Tibial nerve (tissue), 3 donors: Measurements from ENCODE around the gene CD244.

Experiments used
- POLR2A ChIP-seq, 2 donors: fragments of 450-650 bp; IDR thresholded peaks; one replicate each; pipeline ENCODE4 v1.6.1; 2017; ENCODE audit warnings: antibody characterized with exemption in 2 of 2, mild to moderate bottlenecking in 2 of 2, moderate library complexity in 2 of 2
- TF ChIP-seq, protein P1 (sequence below), 5 experiments: fragments of 200-600 bp in 3 of 5; fragments of 450-650 bp in 2 of 5; sonication (generic) in 3 of 5; IDR thresholded peaks; one replicate each; pipeline ENCODE4 v1.5.1; 2016 to 2019; ENCODE audit warnings: antibody characterized with exemption in 5 of 5, mild to moderate bottlenecking in 3 of 5, moderate library complexity in 2 of 5

DNA sequence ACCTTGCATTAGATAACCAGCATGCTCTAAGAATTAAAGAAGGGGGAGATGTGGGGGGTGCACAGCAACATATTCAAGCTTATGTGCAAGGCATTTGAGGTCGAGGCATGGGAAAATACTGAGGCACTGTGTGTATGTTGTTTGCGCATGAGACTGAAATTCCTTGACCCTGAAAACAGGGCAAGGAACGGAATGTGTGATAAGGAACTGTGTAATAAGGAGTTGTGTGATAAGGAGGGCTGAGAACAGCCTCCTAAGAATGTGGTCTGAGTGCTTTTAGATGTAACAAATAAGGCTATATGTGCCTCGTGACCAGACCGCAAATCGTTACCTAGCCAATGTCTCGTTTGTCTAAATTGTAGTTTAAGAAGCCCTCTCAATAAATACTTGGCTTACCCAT is 48.8 kb upstream of the CD244 start:
- TF ChIP-seq, protein P1, sequence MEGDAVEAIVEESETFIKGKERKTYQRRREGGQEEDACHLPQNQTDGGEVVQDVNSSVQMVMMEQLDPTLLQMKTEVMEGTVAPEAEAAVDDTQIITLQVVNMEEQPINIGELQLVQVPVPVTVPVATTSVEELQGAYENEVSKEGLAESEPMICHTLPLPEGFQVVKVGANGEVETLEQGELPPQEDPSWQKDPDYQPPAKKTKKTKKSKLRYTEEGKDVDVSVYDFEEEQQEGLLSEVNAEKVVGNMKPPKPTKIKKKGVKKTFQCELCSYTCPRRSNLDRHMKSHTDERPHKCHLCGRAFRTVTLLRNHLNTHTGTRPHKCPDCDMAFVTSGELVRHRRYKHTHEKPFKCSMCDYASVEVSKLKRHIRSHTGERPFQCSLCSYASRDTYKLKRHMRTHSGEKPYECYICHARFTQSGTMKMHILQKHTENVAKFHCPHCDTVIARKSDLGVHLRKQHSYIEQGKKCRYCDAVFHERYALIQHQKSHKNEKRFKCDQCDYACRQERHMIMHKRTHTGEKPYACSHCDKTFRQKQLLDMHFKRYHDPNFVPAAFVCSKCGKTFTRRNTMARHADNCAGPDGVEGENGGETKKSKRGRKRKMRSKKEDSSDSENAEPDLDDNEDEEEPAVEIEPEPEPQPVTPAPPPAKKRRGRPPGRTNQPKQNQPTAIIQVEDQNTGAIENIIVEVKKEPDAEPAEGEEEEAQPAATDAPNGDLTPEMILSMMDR (IDR thresholded peaks at IDR 0.05), result no peak
- no peak for TF ChIP-seq POLR2A (IDR thresholded peaks at IDR 0.05)
